Measurements from ENCODE around the gene SEPTIN5.

Gene SEPTIN5

DNA sequence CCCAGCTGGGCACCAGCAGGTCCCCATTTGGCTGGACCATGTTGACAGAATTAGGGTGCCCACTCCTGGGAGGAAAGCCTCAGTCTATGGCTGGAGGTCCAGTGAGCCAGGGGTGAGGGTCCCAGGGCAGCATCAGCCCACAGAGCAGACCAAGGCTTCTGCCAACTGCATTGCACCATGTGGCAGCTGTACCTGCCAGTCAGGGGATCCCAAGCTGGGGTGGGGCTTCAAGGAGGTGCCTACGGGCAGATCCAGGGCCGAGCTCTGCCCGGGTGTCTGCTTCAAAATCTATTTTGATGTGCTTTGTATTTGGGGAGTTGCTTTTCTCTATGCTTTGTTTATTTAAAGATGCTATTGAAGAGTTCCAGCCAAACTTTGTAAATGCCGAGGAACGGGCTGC is 19.5 kb downstream of the SEPTIN5 start:
- no peak for TF ChIP-seq CTCF (conservative IDR thresholded peaks at IDR 0.05; ENCODE audit: low read depth, low read length)
- DNase-seq (ENCODE audit: low read depth), result no peak

GRCh38 chr22:19734163-19734562 is 19.9 kb downstream of the SEPTIN5 start:
- DNase-seq (ENCODE audit: low read depth), result no peak

More for the DNA sequence above, 19.5 kb downstream of the SEPTIN5 start:
- no peak overlapping the region for H3K4me3 ChIP-seq (ENCODE audit: low read length)

GRCh38 chr22:19734837-19735382 is 20.6 kb downstream of the SEPTIN5 start:
- no peak for TF ChIP-seq CTCF (conservative IDR thresholded peaks at IDR 0.05; ENCODE audit: low read depth, low read length)
- no peak for DNase-seq (ENCODE audit: low read depth)
- H3K4me3 ChIP-seq (ENCODE audit: low read length), result no peak overlapping the region

More at GRCh38 chr22:19734163-19734562, 19.9 kb downstream of the SEPTIN5 start:
- H3K4me3 ChIP-seq (ENCODE audit: low read length), result no peak overlapping the region
- TF ChIP-seq CTCF (conservative IDR thresholded peaks at IDR 0.05; ENCODE audit: low read depth, low read length), result no peak

GRCh38 chr22:19735665-19736510 is 21.6 kb downstream of the SEPTIN5 start:
- no peak overlapping the region for H3K4me3 ChIP-seq (ENCODE audit: low read length)
- no peak for TF ChIP-seq CTCF (conservative IDR thresholded peaks at IDR 0.05; ENCODE audit: low read depth, low read length)
- no peak for DNase-seq (ENCODE audit: low read depth)

GRCh38 chr22:19737846-19738663 is 23.8 kb downstream of the SEPTIN5 start:
- TF ChIP-seq CTCF (conservative IDR thresholded peaks at IDR 0.05; ENCODE audit: low read depth, low read length), result no peak
- no peak overlapping the region for H3K4me3 ChIP-seq (ENCODE audit: low read length)
- DNase-seq (ENCODE audit: low read depth), result no peak

DNA sequence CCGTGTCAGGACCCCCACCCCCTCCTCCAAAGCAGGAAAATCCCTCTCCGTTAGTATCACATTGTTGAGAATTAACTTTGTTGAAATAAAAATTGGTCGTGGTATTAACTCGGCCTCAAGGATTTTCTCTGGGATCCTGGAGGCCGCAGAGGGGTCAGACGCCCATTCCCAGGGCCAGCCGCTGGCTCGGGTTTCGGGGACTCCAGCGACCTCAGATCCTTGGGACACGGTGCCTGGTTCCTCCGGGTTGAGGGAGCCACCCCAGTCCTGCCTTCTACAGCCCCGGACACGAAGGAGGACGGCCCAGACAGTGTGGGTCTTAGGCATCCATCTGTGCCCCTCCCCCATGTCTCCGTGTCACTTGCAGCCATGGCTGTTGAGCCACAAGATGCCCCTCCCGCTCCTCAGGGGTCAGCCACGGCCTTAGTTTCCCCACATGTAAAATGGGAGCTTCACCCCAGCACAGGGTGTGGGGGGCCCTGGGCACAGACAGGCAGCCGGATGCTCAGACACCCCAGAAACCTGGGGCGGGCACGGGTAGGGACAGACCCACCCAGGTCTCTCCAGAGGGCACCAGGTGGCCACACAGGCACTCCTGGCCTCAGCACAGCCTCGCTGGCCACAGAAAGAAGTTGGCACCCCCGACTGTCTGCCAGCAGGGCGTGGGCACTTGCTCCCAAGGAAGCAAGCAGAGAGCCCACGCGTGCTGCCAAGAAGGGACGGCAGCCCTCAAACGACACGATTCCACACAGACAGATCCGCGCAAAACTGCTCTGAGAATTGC is 24.6 kb downstream of the SEPTIN5 start:
- DNase-seq (ENCODE audit: low read depth), result no peak
- no peak overlapping the region for H3K4me3 ChIP-seq (ENCODE audit: low read length)
- TF ChIP-seq CTCF (conservative IDR thresholded peaks at IDR 0.05; ENCODE audit: low read depth, low read length), result no peak
